ENCODE measurements around the gene PDCD1LG2. TPM values are rescaled to one million over a fixed set of nuclear protein-coding genes. Genes with fewer than 3 reads are reported as not detected.

The PDCD1LG2 gene
- total and polyA plus RNA-seq, 2 of the 8 experiments (the other 6 are each of a cell fraction or from before 2014, with no cell fraction given) = not detected

DNA sequence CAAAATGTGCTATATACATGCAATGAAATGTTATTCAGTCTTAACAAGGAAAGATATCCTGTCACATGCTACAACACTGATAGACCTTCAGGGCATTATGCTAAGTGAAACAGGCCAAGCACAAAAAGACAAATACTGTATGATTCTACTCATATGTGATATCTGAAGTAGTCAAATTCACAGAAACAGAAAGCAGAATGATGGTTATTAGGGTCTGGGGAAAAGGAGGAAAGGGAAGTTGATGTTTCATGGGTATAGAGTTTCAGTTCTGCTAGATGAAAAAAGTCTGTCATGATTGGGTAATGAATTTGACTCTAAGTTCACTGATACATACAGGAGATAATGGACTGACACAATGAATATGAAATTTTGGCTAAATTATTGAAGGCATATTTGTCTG lies 107.4 kb downstream of the PDCD1LG2 start:
- Histone ChIP-seq H4K8ac (ENCODE audit: extremely low read depth, insufficient read depth, low read length) (no peak overlapping the region), H3K23ac (ENCODE audit: insufficient read length) (no peak overlapping the region), H3K14ac (ENCODE audit: insufficient read length) (no peak overlapping the region), H3K27me3 (replicated peaks in 1 of 4; ENCODE audit: control insufficient read depth in 3 of 4, extremely low read depth in 1 of 4, insufficient read depth in 3 of 4, low read length in 3 of 4) (no peaks in the 10 kb centered on the region), H3K9me3 (ENCODE audit: insufficient read depth in 2 of 2, low read depth in 1 of 2, low read length in 1 of 2) (no peaks in the 10 kb centered on the region), H3K79me1 (ENCODE audit: low read depth, low read length) (no peaks in the 10 kb centered on the region; the same call in 1 of the 2 replicates), H2BK20ac (ENCODE audit: low read length) (no peak overlapping the region), H2AFZ (ENCODE audit: low read length) (no peak overlapping the region), H3K27ac (ENCODE audit: low read depth, low read length) (no peak overlapping the region), H4K5ac (ENCODE audit: insufficient read length, low read depth, low read length) (no peak overlapping the region), H4K91ac (replicated peaks; ENCODE audit: insufficient read length, low read length) (no peak overlapping the region), H3K4me3 (ENCODE audit: extremely low read depth in 1 of 4, insufficient read depth in 2 of 4, low read depth in 3 of 4, low read length in 4 of 4) (no peak overlapping the region), H3K23me2 (ENCODE audit: low read depth, low read length) (no peaks in the 10 kb centered on the region), H2BK12ac (ENCODE audit: low read depth, low read length) (no peak overlapping the region), H3K4me2 (ENCODE audit: insufficient read depth in 1 of 2, low read depth in 2 of 2, low read length in 2 of 2) (no peak overlapping the region), H3K36me3 (ENCODE audit: control insufficient read depth in 2 of 4, insufficient read depth in 4 of 4, low read length in 3 of 4) (no peaks in the 10 kb centered on the region), H2BK120ac (replicated peaks; ENCODE audit: low read depth, low read length) (no peak overlapping the region), H3K18ac (ENCODE audit: extremely low read depth, low read length) (no peak overlapping the region), H3K56ac (replicated peaks; ENCODE audit: insufficient read length, low read depth, low read length) (no peak overlapping the region), H2BK5ac (ENCODE audit: low read depth, low read length) (no peak overlapping the region), H4K20me1 (replicated peaks in 1 of 2; ENCODE audit: control insufficient read depth in 1 of 2, insufficient read depth in 2 of 2, low read length in 2 of 2) (no peaks in the 10 kb centered on the region), H3K4ac (replicated peaks; ENCODE audit: insufficient read length, low read depth, low read length) (no peak overlapping the region), H3K79me2 (ENCODE audit: control insufficient read depth in 1 of 2, insufficient read depth in 2 of 2, low read length in 2 of 2) (no peaks in the 10 kb centered on the region), H3K4me1 (replicated peaks in 1 of 4; ENCODE audit: control insufficient read depth in 3 of 4, insufficient read depth in 4 of 4, low read length in 3 of 4) (no peaks in the 10 kb centered on the region), H3K9ac (replicated peaks in 1 of 4; ENCODE audit: extremely low read depth in 1 of 4, low read depth in 3 of 4, low read length in 3 of 4) (no peak overlapping the region), H2AK5ac (ENCODE audit: low read depth, low read length) (no peak overlapping the region), H2BK15ac (ENCODE audit: low read length) (no peak overlapping the region)
- TF ChIP-seq ZNF274 (IDR thresholded peaks at IDR 0.05; ENCODE audit: borderline replicate concordance, extremely low read depth, low read length) (no peak), POLR2AphosphoS5 (IDR thresholded peaks at IDR 0.05; ENCODE audit: low read depth, low read length) (no peak), CREB1 (IDR thresholded peaks at IDR 0.05) (no peak)
- no peak for FAIRE-seq
- DNase-seq (ENCODE audit: low read depth in 1 of 2, low spot score in 2 of 2) = no peak
- CTCF ChIA-PET (ENCODE audit: partially characterized antibody) = no interaction called here
- POLR2A ChIA-PET (ENCODE audit: partially characterized antibody) = no interaction called here
